OCI-LY1 (cell line): Measurements from ENCODE around the gene MRPL14.
"Not testable (repeated sequence)": the region's sequence is repeated elsewhere in the genome, so short reads cannot be mapped to it uniquely, and the experiment has no call there.

Source experiments
- H2AFZ ChIP-seq: fragments of 200-600 bp; sonication (generic), shearing (Covaris generic); 2 replicates; pipeline ENCODE4 v1.6.0; 2014; ENCODE audit warnings: antibody characterized with exemption, mild to moderate bottlenecking, low read length
- H3F3A ChIP-seq: fragments of 200-600 bp; sonication (generic), shearing (Covaris generic); 2 replicates; pipeline ENCODE4 v1.6.0; 2014; ENCODE audit warnings: mild to moderate bottlenecking, antibody characterized with exemption, low read length, moderate library complexity; ENCODE audit not compliant: insufficient read depth
- H3K27ac ChIP-seq: fragments of 200-600 bp; sonication (generic); 2 replicates; pipeline ENCODE4 v1.5.1; 2014; ENCODE audit warnings: low read length, mixed run types, mild to moderate bottlenecking, low read depth; ENCODE audit not compliant: poor library complexity, severe bottlenecking
- H3K27me3 ChIP-seq: fragments of 200-600 bp; sonication (generic); 2 replicates; pipeline ENCODE4 v1.6.0; 2014; ENCODE audit warnings: antibody characterized with exemption, mild to moderate bottlenecking, low read length, moderate library complexity; ENCODE audit not compliant: insufficient read depth
- H3K36me3 ChIP-seq: fragments of 200-600 bp; sonication (generic); 2 replicates; pipeline ENCODE4 v1.6.1; 2014; ENCODE audit warnings: mild to moderate bottlenecking, antibody characterized with exemption, low read length, moderate library complexity, mixed read lengths; ENCODE audit not compliant: insufficient read depth
- H3K4me1 ChIP-seq: fragments of 200-600 bp; sonication (generic); 2 replicates; pipeline ENCODE4 v1.5.1; 2014; ENCODE audit warnings: mild to moderate bottlenecking, low read length, moderate library complexity; ENCODE audit not compliant: insufficient read depth, severe bottlenecking
- H3K4me2 ChIP-seq: fragments of 200-600 bp; sonication (generic), shearing (Covaris generic); 2 replicates; pipeline ENCODE4 v1.6.1; 2014; ENCODE audit warnings: low read length
- H3K4me3 ChIP-seq: fragments of 200-600 bp; sonication (generic); 2 replicates; pipeline ENCODE4 v1.5.1; 2014; ENCODE audit warnings: low read length, low read depth, mild to moderate bottlenecking, mixed read lengths; ENCODE audit not compliant: poor library complexity, severe bottlenecking
- H3K79me2 ChIP-seq: fragments of 200-600 bp; shearing (Covaris generic); 2 replicates; pipeline ENCODE4 v1.6.1; 2016; ENCODE audit warnings: mixed run types, low read length, mixed read lengths; ENCODE audit not compliant: insufficient read depth
- H3K9ac ChIP-seq: fragments of 200-600 bp; sonication (generic), shearing (Covaris generic); 2 replicates; pipeline ENCODE4 v1.6.1; 2014; ENCODE audit warnings: mild to moderate bottlenecking, low read length, mixed read lengths
- H3K9me2 ChIP-seq: fragments of 200-600 bp; sonication (generic), shearing (Covaris generic); 2 replicates; pipeline ENCODE4 v1.6.1; 2014; ENCODE audit warnings: low read depth, mild to moderate bottlenecking, low read length, mixed read lengths
- H3K9me3 ChIP-seq: fragments of 200-600 bp; shearing (Covaris generic); 2 replicates; pipeline ENCODE4 v1.6.1; 2014; ENCODE audit warnings: low read length, mixed read lengths
- H4K20me1 ChIP-seq: fragments of 200-600 bp; sonication (generic), shearing (Covaris generic); 2 replicates; pipeline ENCODE4 v1.6.0; 2016; ENCODE audit warnings: mild to moderate bottlenecking, low read length; ENCODE audit not compliant: insufficient read depth
- EZH2 ChIP-seq: fragments of 200-600 bp; sonication (generic), shearing (Covaris generic); IDR thresholded peaks from 2 replicates; pipeline ENCODE4 v1.8.0; 2017; ENCODE audit warnings: borderline replicate concordance, mixed run types, mild to moderate bottlenecking, antibody characterized with exemption, low read length, moderate library complexity, mixed read lengths
- TF ChIP-seq, protein P1 (sequence below): fragments of 200-600 bp; sonication (generic), shearing (Covaris generic); IDR thresholded peaks from 2 replicates; pipeline ENCODE4 v1.5.1; 2017; ENCODE audit warnings: mild to moderate bottlenecking, antibody characterized with exemption, low read length, moderate library complexity, mixed read lengths

The MRPL14 gene

DNA sequence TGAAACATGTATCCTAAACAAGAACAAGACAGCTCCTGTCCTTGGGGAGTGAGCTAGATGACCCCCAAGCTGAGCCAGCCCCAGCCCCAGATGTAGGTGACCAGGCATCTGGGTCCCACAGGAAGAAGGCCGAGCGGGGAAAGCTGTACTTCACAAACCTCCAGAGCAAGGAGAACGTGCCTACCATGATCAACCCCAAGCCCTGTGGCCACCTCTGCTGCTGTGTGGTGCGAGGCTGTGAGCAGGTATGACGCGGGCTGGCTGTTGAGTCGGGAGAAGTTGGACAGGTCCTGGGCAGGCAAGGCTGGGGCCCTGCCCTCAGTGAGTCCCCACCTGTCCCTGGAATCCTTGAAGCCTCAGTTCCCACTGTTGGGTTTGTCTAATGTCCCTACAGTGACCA is 20.0 kb upstream of the MRPL14 start:
- Histone ChIP-seq H3K79me2 (no peaks in the 10 kb centered on the region), H3K9ac (no peak overlapping the region), H3K9me3 (no peaks in the 10 kb centered on the region), H4K20me1 (no peaks in the 10 kb centered on the region), H3K27me3 (no peaks in the 10 kb centered on the region), H3K4me3 (no peak overlapping the region), H3K9me2 (no peaks in the 10 kb centered on the region), H3K36me3 (no peaks in the 10 kb centered on the region), H2AFZ (no peak overlapping the region), H3F3A (no peaks in the 10 kb centered on the region), H3K27ac (no peak overlapping the region), H3K4me1 (no peaks in the 10 kb centered on the region), H3K4me2 (no peak overlapping the region)
- TF ChIP-seq, protein P1, sequence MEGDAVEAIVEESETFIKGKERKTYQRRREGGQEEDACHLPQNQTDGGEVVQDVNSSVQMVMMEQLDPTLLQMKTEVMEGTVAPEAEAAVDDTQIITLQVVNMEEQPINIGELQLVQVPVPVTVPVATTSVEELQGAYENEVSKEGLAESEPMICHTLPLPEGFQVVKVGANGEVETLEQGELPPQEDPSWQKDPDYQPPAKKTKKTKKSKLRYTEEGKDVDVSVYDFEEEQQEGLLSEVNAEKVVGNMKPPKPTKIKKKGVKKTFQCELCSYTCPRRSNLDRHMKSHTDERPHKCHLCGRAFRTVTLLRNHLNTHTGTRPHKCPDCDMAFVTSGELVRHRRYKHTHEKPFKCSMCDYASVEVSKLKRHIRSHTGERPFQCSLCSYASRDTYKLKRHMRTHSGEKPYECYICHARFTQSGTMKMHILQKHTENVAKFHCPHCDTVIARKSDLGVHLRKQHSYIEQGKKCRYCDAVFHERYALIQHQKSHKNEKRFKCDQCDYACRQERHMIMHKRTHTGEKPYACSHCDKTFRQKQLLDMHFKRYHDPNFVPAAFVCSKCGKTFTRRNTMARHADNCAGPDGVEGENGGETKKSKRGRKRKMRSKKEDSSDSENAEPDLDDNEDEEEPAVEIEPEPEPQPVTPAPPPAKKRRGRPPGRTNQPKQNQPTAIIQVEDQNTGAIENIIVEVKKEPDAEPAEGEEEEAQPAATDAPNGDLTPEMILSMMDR = no peak
- TF ChIP-seq EZH2 = no peak

GRCh38 chr6:44146685-44147084 is 19.4 kb upstream of the MRPL14 start:
- Histone ChIP-seq H3F3A (no peaks in the 10 kb centered on the region), H4K20me1 (no peaks in the 10 kb centered on the region), H3K9me2 (no peaks in the 10 kb centered on the region), H3K9me3 (no peaks in the 10 kb centered on the region), H2AFZ (no peak overlapping the region), H3K4me1 (no peaks in the 10 kb centered on the region), H3K9ac (no peak overlapping the region), H3K79me2 (no peaks in the 10 kb centered on the region), H3K36me3 (no peaks in the 10 kb centered on the region), H3K27me3 (no peaks in the 10 kb centered on the region), H3K27ac (no peak overlapping the region), H3K4me3 (no peak overlapping the region), H3K4me2 (no peak overlapping the region)
- no peak for TF ChIP-seq EZH2
- TF ChIP-seq, protein P1 = no peak

GRCh38 chr6:44145839-44146238 is 18.6 kb upstream of the MRPL14 start:
- Histone ChIP-seq H2AFZ (no peak overlapping the region), H3K9me2 (no peaks in the 10 kb centered on the region), H3K79me2 (no peaks in the 10 kb centered on the region), H3K4me3 (no peak overlapping the region), H3K9me3 (no peaks in the 10 kb centered on the region), H3K27ac (no peak overlapping the region), H3K36me3 (no peaks in the 10 kb centered on the region), H3K9ac (no peak overlapping the region), H3K27me3 (no peaks in the 10 kb centered on the region), H4K20me1 (no peaks in the 10 kb centered on the region), H3K4me1 (no peaks in the 10 kb centered on the region), H3K4me2 (no peak overlapping the region), H3F3A (no peaks in the 10 kb centered on the region)
- TF ChIP-seq, protein P1 = no peak
- TF ChIP-seq EZH2 = no peak

DNA sequence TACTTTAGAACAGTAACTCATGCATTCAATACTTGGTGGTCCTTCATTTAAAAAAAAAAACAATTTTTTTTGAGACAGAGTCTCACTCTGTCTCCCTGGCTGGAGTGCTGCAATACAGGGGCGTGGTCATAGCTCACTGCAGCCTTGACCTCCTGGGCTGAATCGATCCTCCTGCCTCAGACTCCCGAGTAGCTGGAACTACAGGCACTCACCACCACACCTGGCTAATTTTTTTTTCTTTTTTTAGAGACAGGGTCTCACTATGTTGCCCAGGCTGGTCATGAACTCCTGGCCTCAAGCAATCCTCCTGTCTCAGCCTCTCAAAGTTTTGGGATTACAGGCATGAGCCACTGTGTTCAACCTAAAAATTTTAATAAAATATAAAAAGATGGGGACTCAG is 17.3 kb upstream of the MRPL14 start:
- H4K20me1 ChIP-seq, H3K36me3 ChIP-seq: not testable (repeated sequence)

More for the DNA sequence above, 17.3 kb upstream of the MRPL14 start:
- H3K4me3 ChIP-seq, H3K27ac ChIP-seq, H3K9ac ChIP-seq, H3K4me2 ChIP-seq, H3K9me3 ChIP-seq, H2AFZ ChIP-seq, H3K27me3 ChIP-seq, H3K9me2 ChIP-seq, H3F3A ChIP-seq, H3K79me2 ChIP-seq, H3K4me1 ChIP-seq: not testable (repeated sequence)
